Keratinocyte (primary cell): ENCODE results near the gene CBY2.

Source experiments
- CTCF ChIP-seq, 3 experiments: IDR thresholded peaks in 1 of 3; conservative IDR thresholded peaks in 1 of 3; optimal IDR thresholded peaks in 1 of 3; 2 replicates in 2 of 3; 3 replicates in 1 of 3; pipeline versions ENCODE3 to v1.5.1; 2011; ENCODE audit warnings: low read length in 3 of 3, mild to moderate bottlenecking in 3 of 3, moderate library complexity in 2 of 3, control low read depth in 1 of 3, inconsistent platforms in 1 of 3; ENCODE audit not compliant: insufficient read depth in 2 of 3; ENCODE audit errors: extremely low read depth in 1 of 3
- EZH2 ChIP-seq: IDR thresholded peaks from one replicate; pipeline ENCODE4 v1.6.1; 2012; ENCODE audit warnings: inconsistent platforms, mild to moderate bottlenecking, low read length, moderate library complexity

- TF ChIP-seq EZH2 (no peak), CTCF (optimal IDR thresholded peaks at IDR 0.05 in 1 of 3, IDR thresholded peaks at IDR 0.05 in 1 of 3, conservative IDR thresholded peaks at IDR 0.05 in 1 of 3; ENCODE audit: extremely low read depth in 1 of 3, insufficient read depth in 2 of 3, low read length in 3 of 3) (no peak)
Measured at GRCh38 chr13:45707516-45708100, 5.5 kb downstream of the CBY2 start.
